Smooth muscle cell (in vitro differentiated cells): ENCODE data around the gene AGAP1. TPM values are rescaled to one million over a fixed set of nuclear protein-coding genes. Genes with fewer than 3 reads are reported as not detected.

Source experiments
- DNase-seq: peaks from one replicate; lab custom pipeline; 2025; ENCODE audit not compliant: unreplicated experiment; lab: John Stamatoyannopoulos, UW
- H2AFZ ChIP-seq: fragments of 200-600 bp; sonication (generic); 2 replicates; pipeline ENCODE4 v1.6.0; 2016; ENCODE audit warnings: antibody characterized with exemption, low read depth, mild to moderate bottlenecking
- H3F3A ChIP-seq: fragments of 200-600 bp; sonication (generic); 2 replicates; pipeline ENCODE4 v1.6.0; 2017; ENCODE audit warnings: antibody characterized with exemption, low read depth
- H3K27ac ChIP-seq: fragments of 200-600 bp; sonication (generic); 2 replicates; pipeline ENCODE4 v1.5.1; 2016; ENCODE audit warnings: low read depth, mild to moderate bottlenecking
- H3K27me3 ChIP-seq: fragments of 200-600 bp; sonication (generic); 2 replicates; pipeline ENCODE4 v1.6.1; 2016; ENCODE audit warnings: low read depth, mild to moderate bottlenecking
- H3K36me3 ChIP-seq: fragments of 200-600 bp; sonication (generic); 2 replicates; pipeline ENCODE4 v1.5.1; 2016; ENCODE audit warnings: low read depth
- H3K4me1 ChIP-seq: fragments of 200-600 bp; sonication (generic); 2 replicates; pipeline ENCODE4 v1.5.1; 2016; ENCODE audit warnings: low read depth
- H3K4me2 ChIP-seq: fragments of 200-600 bp; sonication (generic); 2 replicates; pipeline ENCODE4 v1.6.0; 2016; ENCODE audit warnings: mild to moderate bottlenecking
- H3K4me3 ChIP-seq: fragments of 200-600 bp; sonication (generic); 2 replicates; pipeline ENCODE4 v1.5.1; 2016; ENCODE audit warnings: mild to moderate bottlenecking
- H3K79me2 ChIP-seq: fragments of 200-600 bp; sonication (generic); 2 replicates; pipeline ENCODE4 v1.6.0; 2016; ENCODE audit warnings: low read depth, mild to moderate bottlenecking
- H3K9ac ChIP-seq: fragments of 200-600 bp; sonication (generic); 2 replicates; pipeline ENCODE4 v1.6.0; 2016; ENCODE audit warnings: low read depth
- H3K9me3 ChIP-seq: fragments of 200-600 bp; sonication (generic); replicated peaks from 2 replicates; pipeline ENCODE4 v1.5.1; 2016; ENCODE audit warnings: low read depth
- H4K20me1 ChIP-seq: fragments of 200-600 bp; sonication (generic); 2 replicates; pipeline ENCODE4 v1.6.0; 2016; ENCODE audit warnings: low read depth
- CTCF ChIP-seq: fragments of 200-600 bp; sonication (generic); IDR thresholded peaks from 2 replicates; pipeline ENCODE4 v1.5.1; 2017; ENCODE audit warnings: borderline replicate concordance, mild to moderate bottlenecking, antibody characterized with exemption; ENCODE audit not compliant: insufficient read depth, poor library complexity, severe bottlenecking
- WGBS: methylation state at CpG from one replicate; pipeline ENCODE4 v1.1.7; 2016; ENCODE audit warnings: low lambda C conversion rate; 5-methylcytosine and 5-hydroxymethylcytosine counted together
- polyA plus RNA-seq: library from polyadenylated mRNA; unstranded; fragments of >200 nt; fragmentation: Nextera tagmentation; extraction: Ambion mirVana; gene quantifications from 2 replicates; pipeline ENCODE4 v1.2.1, GENCODE V29; 2016
- total RNA-seq: library from RNA; depleted of rRNA; stranded (reverse); fragments of >200 nt; gene quantifications from 2 replicates; pipeline ENCODE4 v1.2.3, GENCODE V29; 2014

AGAP1 gene
- total and polyA plus RNA-seq, 2 experiments from 2014 or later: 3.9 to 9.8 TPM

GRCh38 chr2:235930701-235931100, 436.9 kb downstream of the AGAP1 start:
- no peak overlapping the region for H3K4me2 ChIP-seq
- H3K36me3 ChIP-seq: no peaks in the 10 kb centered on the region
- H3K4me3 ChIP-seq: no peak overlapping the region
- DNase-seq: no peak
- H3K27me3 ChIP-seq: no peaks in the 10 kb centered on the region
- no peak overlapping the region for H3K27ac ChIP-seq
- peaks cover 16% of the 10 kb centered on the region for H3K4me1 ChIP-seq
- no peaks in the 10 kb centered on the region for H3F3A ChIP-seq
- no peak overlapping the region for H3K9ac ChIP-seq
- H3K9me3 ChIP-seq: no peaks in the 10 kb centered on the region
- no peaks in the 10 kb centered on the region for H3K79me2 ChIP-seq
- WGBS: 97% methylated on average over 19 of the region's 19 CpGs
- H4K20me1 ChIP-seq: no peaks in the 10 kb centered on the region
- TF ChIP-seq CTCF: no peak
- H2AFZ ChIP-seq: no peak overlapping the region

- no peak overlapping the region for H3K4me3 ChIP-seq
- no peaks in the 10 kb centered on the region for H3K79me2 ChIP-seq
- TF ChIP-seq CTCF: no peak
- no peak overlapping the region for H3K9ac ChIP-seq
- H4K20me1 ChIP-seq: no peaks in the 10 kb centered on the region
- H3K4me1 ChIP-seq: peaks cover 16% of the 10 kb centered on the region
- no peaks in the 10 kb centered on the region for H3K36me3 ChIP-seq
- no peak overlapping the region for H3K4me2 ChIP-seq
- H3K9me3 ChIP-seq: no peaks in the 10 kb centered on the region
- H3F3A ChIP-seq: no peaks in the 10 kb centered on the region
- WGBS: 94% methylated on average over 15 of the region's 15 CpGs
- H3K27me3 ChIP-seq: no peaks in the 10 kb centered on the region
- DNase-seq: no peak
- H3K27ac ChIP-seq: no peak overlapping the region
- H2AFZ ChIP-seq: no peak overlapping the region
Measured at GRCh38 chr2:235931676-235932075, 437.8 kb downstream of the AGAP1 start.

- TF ChIP-seq CTCF: no peak
- no peaks in the 10 kb centered on the region for H3K79me2 ChIP-seq
- H3K4me3 ChIP-seq: no peak overlapping the region
- H3K9me3 ChIP-seq: no peaks in the 10 kb centered on the region
- DNase-seq: no peak
- no peaks in the 10 kb centered on the region for H4K20me1 ChIP-seq
- H3K4me2 ChIP-seq: peak overlapping the region; percentile 39
- WGBS: 52% methylated on average over 15 of the region's 15 CpGs
- H3K27ac ChIP-seq: no peak overlapping the region
- H3K27me3 ChIP-seq: no peaks in the 10 kb centered on the region
- no peak overlapping the region for H3K9ac ChIP-seq
- no peaks in the 10 kb centered on the region for H3F3A ChIP-seq
- H2AFZ ChIP-seq: no peak overlapping the region
- peaks cover 22% of the 10 kb centered on the region for H3K4me1 ChIP-seq
- H3K36me3 ChIP-seq: no peaks in the 10 kb centered on the region
Measured at GRCh38 chr2:235934059-235934773, 440.4 kb downstream of the AGAP1 start.
